Uterus (tissue), 2 donors: Measurements from ENCODE around the gene GJA8.

Experiments used
- CTCF ChIP-seq, 4 experiments: fragments of 200-600 bp in 2 of 4; fragments of 450-650 bp in 2 of 4; sonication (generic) in 2 of 4; IDR thresholded peaks; one replicate each; pipeline ENCODE4 v1.5.1; 2016 to 2019; ENCODE audit warnings: antibody characterized with exemption in 4 of 4, mild to moderate bottlenecking in 2 of 4, moderate library complexity in 1 of 4
- POLR2A ChIP-seq, 2 donors: fragments of 450-650 bp; IDR thresholded peaks; one replicate each; pipeline ENCODE4 v1.6.1; 2016; ENCODE audit warnings: antibody characterized with exemption in 2 of 2, mild to moderate bottlenecking in 1 of 2, moderate library complexity in 1 of 2

- TF ChIP-seq POLR2A (IDR thresholded peaks at IDR 0.05) (no peak), CTCF (IDR thresholded peaks at IDR 0.05) (peak; percentile 85 to 94 (median 92))
These were observed 9.8 kb upstream of the GJA8 start for GRCh38 chr1:147892731-147893214.
